GM10847 (cell line): ENCODE results near the gene TMED6.

Experiments
- POLR2A ChIP-seq: IDR thresholded peaks from 2 replicates; pipeline ENCODE4 v1.6.1; 2011; ENCODE audit not compliant: insufficient read length; ENCODE audit errors: extremely low read depth

The TMED6 gene

DNA sequence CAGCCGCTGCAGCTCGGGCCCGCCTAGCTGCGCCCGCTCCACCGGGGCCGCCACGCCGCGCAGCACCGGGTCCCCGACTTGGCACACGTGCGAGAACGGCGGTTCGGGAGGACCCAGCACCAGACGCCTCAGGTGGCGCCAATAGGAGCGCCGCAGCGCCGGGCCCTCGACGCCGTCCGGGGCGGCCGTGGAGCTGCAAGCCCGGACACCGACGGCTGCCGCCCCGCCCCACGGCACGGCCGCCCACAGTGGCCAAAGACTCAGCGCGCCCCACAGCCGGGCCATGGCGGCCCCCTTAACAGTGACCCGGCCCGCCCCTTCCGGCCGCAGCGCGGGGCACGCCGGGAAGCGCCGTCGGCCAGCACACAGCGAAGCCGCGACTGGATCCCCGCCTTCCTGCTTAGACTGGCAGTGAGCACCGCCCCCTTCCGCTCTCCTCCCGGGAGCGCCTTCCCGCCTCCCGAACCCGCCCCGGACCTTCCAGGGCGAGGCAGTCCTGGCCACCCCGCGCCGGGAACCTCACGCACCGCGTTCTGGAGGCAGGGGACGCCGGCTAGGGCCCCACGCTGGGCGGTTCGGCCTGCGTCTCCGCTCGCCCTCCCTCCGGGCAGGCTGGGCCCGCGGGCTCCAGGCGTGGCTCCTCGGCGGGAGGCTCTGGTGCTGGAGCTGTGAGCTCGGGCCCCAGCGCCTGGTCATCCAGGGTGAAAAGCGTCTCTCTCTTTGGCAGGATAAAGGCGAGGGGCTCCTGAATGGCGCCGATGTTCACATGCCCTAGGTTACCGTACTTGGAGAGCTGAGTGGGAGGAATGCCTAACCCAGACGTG lies 21.1 kb downstream of the TMED6 start, which contains the start of gene PDF:
PDF (minus strand) TSS at position 303 of the 824 bp plus-strand sequence; CDS start at position 285, 18 bp downstream.
- TF ChIP-seq POLR2A: peak; percentile 84

DNA sequence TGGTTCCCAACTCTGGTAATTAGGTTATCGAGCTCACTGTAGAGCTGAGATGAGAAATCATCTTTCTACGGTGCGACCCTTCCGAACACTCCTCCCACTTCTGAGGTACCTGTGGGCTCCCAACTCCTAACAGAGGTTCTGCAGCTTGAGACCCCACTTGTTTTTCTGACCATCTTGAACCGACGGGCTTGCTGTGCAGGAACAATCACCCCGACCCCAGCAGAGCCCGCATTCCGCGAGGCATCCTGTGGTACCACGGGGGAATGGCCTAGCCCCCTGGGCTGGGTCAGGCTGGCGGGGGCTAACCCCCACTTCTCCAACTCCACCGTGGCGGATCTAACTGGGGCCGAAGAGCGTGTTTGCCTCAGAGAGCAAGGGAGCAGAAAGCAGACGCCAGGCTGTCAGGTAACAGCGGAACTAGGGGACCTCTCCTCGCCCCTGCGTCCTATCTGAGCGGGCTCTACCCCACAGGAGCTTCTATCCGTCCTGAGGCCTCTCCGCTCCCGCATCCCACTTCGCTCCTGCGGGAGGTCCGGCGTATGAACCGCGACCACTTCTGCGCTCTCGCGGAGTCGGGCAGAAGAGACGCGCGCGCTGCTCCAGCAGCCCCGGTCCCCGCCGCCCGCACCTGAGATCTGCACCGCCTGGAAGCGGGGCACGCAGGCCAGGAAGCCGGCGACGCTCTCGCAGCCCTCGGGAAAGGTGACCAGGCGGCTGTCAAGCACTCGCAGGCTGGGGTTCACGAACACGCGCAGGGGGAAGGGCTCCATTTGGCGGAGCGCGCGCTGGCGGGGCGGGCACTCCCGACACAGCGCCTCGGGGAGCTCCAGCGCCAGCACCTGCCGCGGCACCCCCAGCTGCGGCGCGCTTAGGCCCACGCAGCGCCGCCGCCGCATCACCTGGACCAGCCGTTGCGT lies 22.0 kb downstream of the TMED6 start:
- TF ChIP-seq POLR2A: no peak

DNA sequence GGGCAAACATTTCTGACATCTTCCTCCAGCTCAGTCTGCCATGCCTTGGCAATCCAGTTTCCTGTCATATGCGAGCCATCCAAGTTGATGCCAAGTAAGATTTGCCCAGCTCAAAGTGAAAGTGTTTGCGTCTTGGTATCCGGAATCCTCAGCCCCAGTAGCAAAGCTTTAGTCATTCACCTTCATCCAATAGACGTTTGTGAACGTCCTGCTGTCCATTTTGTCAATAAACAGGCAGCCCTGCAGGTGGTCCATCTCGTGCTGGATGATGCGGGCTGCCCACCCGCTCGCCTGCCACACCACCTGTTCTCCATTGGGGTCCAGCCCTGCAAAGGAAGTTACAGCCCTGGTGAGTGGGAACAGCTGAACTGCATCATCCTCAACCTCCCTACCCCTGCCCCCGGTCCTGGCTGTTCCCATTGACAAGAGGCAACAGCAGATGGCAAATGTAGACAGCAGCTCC lies 22.7 kb downstream of the TMED6 start:
- TF ChIP-seq POLR2A: no peak

DNA sequence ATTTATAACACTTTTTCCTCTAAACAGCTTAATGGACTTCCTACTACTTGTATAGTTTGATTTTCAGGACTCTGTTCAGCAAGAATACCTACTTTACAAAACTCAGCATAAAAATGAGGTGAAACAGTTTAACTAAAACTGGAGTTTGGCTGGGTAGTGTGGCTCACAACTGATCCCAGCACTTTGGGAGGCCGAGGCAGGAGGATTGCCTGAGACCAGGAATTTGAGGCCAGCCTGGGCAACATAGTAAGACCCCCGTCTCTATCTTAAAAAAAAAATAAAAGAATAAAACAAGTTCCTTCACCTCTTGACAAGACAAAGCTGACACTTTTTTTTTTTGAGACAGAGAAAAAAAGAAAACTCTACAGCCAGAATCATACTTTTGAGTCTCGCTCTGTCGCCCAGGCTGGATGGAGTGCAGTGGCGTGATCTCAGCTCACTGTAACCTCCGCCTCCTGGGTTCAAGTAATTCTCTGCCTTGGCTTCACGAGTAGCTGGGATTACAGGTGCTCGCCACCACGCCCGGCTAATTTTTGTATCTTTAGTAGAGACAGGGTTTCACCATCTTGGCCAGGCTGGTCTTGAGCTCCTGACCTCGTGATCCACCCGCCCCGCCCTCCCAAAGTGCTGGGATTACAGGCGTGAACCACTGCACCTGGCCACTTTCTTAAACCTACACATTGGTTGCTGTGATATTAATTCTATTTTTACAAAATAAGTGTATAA lies 23.8 kb downstream of the TMED6 start:
- no peak for TF ChIP-seq POLR2A

DNA sequence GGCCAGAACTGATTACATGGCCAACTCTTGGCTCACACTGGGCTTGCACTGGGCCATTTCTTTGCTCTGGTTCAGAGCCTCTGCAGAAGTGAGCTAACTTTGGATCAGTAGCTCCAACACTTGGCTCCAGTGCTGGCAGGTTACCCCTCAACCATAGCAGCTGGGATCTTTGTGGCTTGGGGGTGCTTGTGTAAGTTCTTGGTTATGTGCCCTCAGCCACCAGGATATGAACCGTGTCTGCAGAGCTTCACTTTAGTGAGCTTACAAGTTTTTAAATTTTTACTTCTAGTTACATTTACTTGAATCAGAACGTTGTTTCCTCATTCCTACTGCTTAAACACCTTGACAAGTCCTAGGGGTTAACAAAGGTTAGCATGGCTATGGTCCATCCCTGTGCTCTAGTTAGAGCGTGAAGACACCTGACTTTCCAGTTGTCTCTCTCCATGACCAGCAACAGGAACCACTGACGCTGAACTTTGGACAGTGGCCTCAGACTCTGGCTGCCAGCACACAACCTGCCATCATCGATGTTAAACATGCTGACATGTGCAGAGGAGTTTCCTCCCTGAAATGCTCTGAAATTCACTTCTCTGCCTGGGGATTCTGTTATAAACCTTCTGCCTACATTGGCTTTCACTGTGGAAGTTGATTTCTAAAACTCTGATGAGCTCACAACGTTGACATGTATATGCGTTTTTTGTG lies 25.3 kb downstream of the TMED6 start:
- TF ChIP-seq POLR2A: no peak

DNA sequence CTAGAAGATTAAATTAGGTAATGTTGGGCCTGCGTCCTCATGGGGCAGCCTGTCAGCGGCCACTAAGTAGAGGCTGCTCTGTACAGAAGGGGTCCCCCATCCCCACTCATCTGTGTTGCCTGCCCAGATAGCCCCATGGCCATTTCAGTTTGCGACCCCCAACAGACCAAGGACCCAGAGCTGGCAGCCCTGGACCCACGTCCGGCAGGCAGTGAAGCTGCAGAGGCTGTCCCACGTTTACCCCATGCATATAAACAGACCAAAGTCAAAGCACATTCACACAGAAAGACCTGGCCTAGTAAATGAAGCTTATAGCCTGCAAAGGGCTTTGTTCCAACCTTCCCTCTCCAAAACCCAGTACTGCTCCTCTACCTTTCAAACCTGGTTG lies 25.8 kb downstream of the TMED6 start:
- no peak for TF ChIP-seq POLR2A

DNA sequence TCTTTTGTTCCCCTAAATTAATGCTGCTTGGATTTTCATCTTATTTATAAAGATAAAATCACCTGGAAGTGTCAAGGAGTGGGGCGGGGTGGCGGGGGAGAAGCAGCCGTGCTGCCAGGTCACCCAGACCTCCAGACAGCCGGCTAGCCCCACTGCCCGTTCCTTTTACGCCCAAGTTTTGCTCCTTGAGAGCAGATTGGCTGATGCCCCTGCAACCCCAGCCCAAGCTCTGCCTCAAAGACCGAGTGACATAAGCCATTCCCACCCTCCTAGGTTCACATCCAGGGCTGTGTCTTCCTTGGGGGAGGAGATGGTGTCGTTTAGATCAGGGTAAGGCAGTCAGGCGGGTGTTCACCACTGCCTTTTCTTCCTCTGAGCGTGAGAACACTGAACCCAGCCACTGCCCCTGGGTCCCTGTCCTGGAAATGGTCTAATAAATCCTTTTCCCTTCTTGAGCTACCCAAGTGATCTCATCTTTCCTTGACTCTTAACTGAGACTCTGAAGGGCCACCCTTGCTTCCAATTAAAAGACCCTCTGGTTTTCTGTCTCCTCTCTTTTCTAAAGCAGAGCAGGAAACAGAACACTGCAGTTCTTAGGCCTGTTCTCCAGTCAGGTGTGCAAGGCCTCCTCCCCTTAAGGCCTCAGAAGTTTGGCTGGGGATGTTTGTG lies 26.9 kb downstream of the TMED6 start:
- TF ChIP-seq POLR2A: no peak

DNA sequence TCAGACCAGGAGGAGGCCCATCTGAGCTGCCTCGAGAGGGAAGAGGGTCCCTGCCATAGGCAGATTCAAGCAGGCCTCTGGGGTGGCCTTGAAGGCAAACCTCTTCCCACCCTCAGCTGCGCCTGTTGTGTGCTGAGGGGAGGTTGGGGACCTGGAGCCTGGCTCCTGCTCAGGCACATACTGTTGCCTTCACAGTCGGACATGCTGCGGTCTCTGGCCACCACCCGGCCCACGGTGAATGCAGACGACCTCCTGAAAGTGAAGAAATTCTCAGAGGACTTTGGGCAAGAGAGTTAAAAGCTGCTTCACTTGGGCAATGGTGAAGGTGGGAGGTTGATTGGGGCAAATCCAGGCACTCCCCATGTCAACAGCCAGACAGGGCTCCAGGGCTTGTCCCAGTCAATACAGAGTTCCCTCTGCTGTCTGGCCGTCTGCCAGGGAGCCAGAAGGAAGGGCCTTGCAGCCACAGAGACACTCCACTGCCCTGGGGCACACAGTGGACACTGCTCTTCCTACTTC lies 27.5 kb downstream of the TMED6 start:
- no peak for TF ChIP-seq POLR2A

DNA sequence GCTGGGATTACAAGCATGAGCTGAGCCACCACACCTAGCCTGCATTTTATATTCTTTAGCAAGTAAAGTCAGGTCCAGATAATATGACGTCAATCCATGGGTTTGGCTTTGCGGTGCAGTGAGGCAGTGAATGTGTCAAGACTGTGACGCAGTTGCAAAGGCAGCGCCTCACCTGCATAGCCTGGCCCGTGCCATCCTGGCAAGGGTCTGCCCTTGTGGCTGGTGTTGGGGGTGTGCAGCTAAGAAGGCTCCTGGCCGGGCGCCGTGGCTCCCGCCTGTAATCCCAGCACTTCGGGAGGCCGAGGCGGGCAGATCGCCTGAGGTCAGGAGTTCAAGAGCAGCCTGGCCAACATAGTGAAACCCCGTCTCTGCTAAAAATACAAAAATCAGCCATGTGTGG lies 28.2 kb downstream of the TMED6 start:
- no peak for TF ChIP-seq POLR2A

DNA sequence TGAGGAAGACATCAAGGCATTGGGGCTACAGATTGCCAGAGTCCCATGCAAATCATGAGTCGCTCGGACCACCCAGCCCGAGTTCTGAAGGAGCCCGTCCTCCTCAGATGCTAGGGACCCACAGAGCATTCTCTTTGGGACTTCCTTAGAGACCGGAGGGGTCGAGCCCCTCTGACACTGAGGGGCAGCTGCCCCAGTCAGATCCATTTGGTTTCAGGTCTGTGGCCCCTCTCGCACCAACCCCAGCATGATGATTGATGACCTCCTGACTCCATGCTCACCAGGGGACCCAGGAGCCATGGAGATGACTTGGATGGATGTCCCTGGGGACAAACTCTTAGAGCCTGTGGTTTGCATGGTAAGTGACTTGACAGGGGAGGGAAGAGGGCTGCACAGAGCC lies 29.2 kb downstream of the TMED6 start:
- no peak for TF ChIP-seq POLR2A

DNA sequence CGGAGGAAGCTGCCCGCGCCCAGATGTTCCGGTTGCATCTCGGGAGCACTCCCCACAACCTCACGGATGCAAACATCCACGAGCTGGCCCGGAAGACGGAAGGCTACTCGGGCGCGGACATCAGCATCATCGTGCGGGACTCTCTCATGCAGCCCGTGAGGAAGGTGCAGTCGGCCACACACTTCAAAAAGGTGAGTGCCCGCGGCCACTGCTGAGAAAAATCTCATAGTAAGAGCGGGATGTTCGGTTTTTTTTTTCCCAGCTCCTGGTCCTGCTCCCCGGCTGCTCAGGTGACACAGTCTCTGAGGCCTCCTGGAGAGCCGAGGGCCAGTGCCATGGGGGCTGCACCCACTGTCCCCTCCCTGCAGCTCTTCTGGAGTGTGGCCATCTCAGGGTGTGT lies 30.5 kb downstream of the TMED6 start:
- no peak for TF ChIP-seq POLR2A

DNA sequence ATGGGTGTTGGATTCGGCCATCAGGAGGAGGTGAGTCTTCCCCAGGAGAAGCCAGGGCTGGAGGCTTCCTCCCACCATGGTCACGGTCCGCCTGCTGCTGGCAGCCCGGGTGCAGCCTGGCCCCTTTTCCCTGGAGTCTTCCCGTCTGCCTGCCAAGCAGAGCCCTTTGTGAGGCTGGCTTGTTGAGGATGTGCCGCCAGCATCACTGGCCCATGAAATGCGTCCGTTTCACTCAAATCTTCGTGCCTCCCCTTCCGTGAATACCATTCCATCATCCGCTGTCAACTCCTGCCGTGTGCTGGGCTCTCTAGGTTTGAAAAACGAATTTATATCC lies 30.9 kb downstream of the TMED6 start:
- no peak for TF ChIP-seq POLR2A

DNA sequence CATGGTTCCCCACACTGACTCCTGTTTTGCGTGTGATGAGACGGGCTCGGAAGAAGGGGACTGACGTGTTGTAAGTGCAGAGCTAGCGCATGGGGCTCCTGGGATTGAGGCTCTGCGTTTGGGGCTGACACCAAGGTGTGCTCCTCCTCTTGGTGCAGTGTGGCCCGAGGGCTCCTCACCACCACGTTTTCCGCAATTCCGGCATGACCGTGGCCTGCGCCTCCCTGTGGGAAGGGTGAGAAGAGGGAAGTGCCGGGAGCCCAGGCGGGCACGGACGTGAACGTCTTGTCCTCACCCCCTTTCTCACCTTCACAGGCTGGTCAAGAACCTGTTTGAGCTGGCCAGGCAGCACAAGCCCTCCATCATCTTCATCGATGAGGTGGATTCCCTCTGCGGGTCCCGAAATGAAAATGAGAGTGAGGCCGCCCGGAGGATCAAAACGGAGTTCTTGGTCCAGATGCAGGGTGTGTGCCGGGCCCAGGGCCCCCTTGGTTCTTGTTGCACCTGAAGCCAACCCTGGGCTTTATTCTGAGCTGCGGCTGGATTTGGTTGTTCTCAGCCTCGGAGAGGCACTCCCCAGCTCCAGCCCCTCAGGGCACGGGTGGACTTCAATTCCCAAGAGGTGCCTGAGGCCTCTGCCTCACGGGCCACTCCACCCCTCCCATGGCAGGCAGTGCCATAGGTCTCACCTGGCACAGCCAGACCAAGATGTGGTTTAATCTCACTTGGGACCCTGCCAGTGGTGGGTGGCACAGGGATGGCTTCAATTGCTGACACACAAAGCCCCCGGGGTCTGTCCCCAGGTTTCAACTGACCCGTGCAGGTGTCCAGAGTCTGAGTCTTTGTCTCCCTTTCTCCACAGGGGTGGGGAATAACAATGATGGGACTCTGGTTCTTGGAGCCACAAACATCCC lies 31.5 kb downstream of the TMED6 start:
- TF ChIP-seq POLR2A: no peak

DNA sequence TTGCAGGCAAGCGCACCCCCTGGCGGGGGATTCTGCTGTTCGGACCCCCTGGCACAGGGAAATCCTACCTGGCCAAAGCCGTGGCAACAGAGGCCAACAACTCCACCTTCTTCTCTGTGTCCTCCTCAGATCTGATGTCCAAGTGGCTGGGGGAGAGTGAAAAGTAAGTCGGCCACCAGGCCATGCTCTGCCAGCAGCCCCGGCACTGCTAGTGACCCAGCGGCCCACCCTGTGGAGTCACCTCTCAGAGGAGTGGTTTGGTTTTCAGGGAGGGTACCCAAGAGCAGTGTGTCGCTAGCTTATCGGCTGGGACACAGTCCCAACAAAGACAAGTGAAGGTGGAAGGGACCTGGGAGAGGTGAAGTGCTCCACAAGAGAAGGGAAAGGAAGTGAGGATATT lies 32.2 kb downstream of the TMED6 start:
- TF ChIP-seq POLR2A: no peak

DNA sequence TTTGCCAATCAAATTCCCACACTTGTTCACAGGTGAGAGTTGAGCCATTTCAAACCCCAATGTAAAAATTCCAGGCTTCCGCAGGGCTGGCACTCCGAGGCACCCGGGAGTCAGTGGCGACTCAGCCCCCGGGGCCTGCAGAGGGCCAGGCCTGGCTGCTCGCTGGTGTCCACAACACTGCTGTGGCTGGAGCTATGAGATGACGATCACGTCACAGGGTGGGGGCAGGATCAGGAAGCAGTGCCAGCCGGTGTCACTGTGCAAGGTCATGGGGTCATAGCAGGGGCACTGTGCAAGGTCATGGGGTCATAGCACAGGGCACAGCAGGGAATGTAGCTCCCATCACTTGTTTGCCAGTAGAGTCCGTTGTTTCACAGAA lies 32.7 kb downstream of the TMED6 start:
- no peak for TF ChIP-seq POLR2A
